ENCODE data around the gene ADORA2A. TPM values are rescaled to one million over a fixed set of nuclear protein-coding genes. Genes with fewer than 3 reads are reported as not detected.

Gene ADORA2A
- total and polyA plus RNA-seq, 2 of the 8 experiments (the other 6 are each of a cell fraction or from before 2014, with no cell fraction given), result 7.1 to 20.3 TPM

GRCh38 chr22:24482575-24482974 is 55.2 kb downstream of the ADORA2A start (continued):
- TF ChIP-seq KDM4A (IDR thresholded peaks at IDR 0.05; ENCODE audit: low read depth, low read length, severe bottlenecking) (no peak), MAFK (IDR thresholded peaks at IDR 0.05; ENCODE audit: low read depth, low read length) (no peak)
